HEK293T (cell line): Measurements from ENCODE around the gene BMPR2.

Experiments
- ARNT ChIP-seq: fragments of 450-650 bp; IDR thresholded peaks from 2 replicates; pipeline ENCODE4 v1.6.1; 2017; ENCODE audit warnings: mild to moderate bottlenecking
- BHLHE40 ChIP-seq: fragments of 450-650 bp; IDR thresholded peaks from 2 replicates; pipeline ENCODE4 v1.6.1; 2016; ENCODE audit warnings: mild to moderate bottlenecking, moderate library complexity, borderline replicate concordance
- CTBP1 ChIP-seq: fragments of 450-650 bp; IDR thresholded peaks from 2 replicates; pipeline ENCODE4 v1.6.1; 2016; ENCODE audit warnings: borderline replicate concordance
- HDGF ChIP-seq: fragments of 450-650 bp; IDR thresholded peaks from 2 replicates; pipeline ENCODE4 v1.6.1; 2017; ENCODE audit warnings: antibody characterized with exemption, borderline replicate concordance
- TARDBP ChIP-seq: fragments of 450-650 bp; IDR thresholded peaks from 2 replicates; pipeline ENCODE4 v1.6.1; 2016
- ZNF384 ChIP-seq: fragments of 450-650 bp; IDR thresholded peaks from 2 replicates; pipeline ENCODE4 v1.6.1; 2016
- TF ChIP-seq, protein P1 (sequence below): fragments of 450-650 bp; IDR thresholded peaks from 2 replicates; pipeline ENCODE4 v1.6.1; 2016

- no peak for TF ChIP-seq ARNT
- no peak for TF ChIP-seq HDGF
- TF ChIP-seq, protein P1, sequence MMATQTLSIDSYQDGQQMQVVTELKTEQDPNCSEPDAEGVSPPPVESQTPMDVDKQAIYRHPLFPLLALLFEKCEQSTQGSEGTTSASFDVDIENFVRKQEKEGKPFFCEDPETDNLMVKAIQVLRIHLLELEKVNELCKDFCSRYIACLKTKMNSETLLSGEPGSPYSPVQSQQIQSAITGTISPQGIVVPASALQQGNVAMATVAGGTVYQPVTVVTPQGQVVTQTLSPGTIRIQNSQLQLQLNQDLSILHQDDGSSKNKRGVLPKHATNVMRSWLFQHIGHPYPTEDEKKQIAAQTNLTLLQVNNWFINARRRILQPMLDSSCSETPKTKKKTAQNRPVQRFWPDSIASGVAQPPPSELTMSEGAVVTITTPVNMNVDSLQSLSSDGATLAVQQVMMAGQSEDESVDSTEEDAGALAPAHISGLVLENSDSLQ, result no peak
- TF ChIP-seq BHLHE40, result no peak
- TF ChIP-seq ZNF384, result no peak
- TF ChIP-seq TARDBP, result no peak
- TF ChIP-seq CTBP1, result no peak
Measured at GRCh38 chr2:202610380-202610779, 234.3 kb downstream of the BMPR2 start.
